Parathyroid adenoma (tissue), 2 donors: ENCODE measurements around the gene LIPT2.

Source experiments
- H2AFZ ChIP-seq: fragments of 300-600 bp; sonication (generic); one replicate; pipeline ENCODE4 v1.7.0; 2017; ENCODE audit warnings: antibody characterized with exemption, mild to moderate bottlenecking
- H3K27ac ChIP-seq: fragments of 300-600 bp; sonication (generic); one replicate; pipeline ENCODE4 v1.7.0; 2017
- H3K27me3 ChIP-seq: fragments of 300-600 bp; sonication (generic); one replicate; pipeline ENCODE4 v1.7.0; 2017; ENCODE audit warnings: low read length; ENCODE audit not compliant: control insufficient read depth, insufficient read depth
- H3K36me3 ChIP-seq: fragments of 300-600 bp; sonication (generic); one replicate; pipeline ENCODE4 v1.7.0; 2017; ENCODE audit warnings: low read length; ENCODE audit not compliant: control insufficient read depth, insufficient read depth
- H3K4me1 ChIP-seq: fragments of 300-600 bp; sonication (generic); one replicate; pipeline ENCODE4 v1.7.0; 2017; ENCODE audit warnings: control low read depth
- H3K4me2 ChIP-seq: fragments of 300-600 bp; sonication (generic); one replicate; pipeline ENCODE4 v1.7.0; 2017; ENCODE audit warnings: low read length
- H3K4me3 ChIP-seq: fragments of 300-600 bp; sonication (generic); one replicate; pipeline ENCODE4 v1.7.0; 2017; ENCODE audit warnings: low read depth, low read length
- H3K79me2 ChIP-seq: fragments of 300-600 bp; sonication (generic); one replicate; pipeline ENCODE4 v1.7.0; 2017; ENCODE audit warnings: control low read depth
- H3K9ac ChIP-seq: fragments of 300-600 bp; sonication (generic); one replicate; pipeline ENCODE4 v1.7.0; 2017; ENCODE audit warnings: mild to moderate bottlenecking
- H3K9me3 ChIP-seq: fragments of 300-600 bp; sonication (generic); one replicate; pipeline ENCODE4 v1.7.0; 2017; ENCODE audit warnings: low read length; ENCODE audit not compliant: control insufficient read depth
- TF ChIP-seq, protein P1 (sequence below): fragments of 300-600 bp; sonication (generic); IDR thresholded peaks from one replicate; pipeline ENCODE4 v1.7.0; 2017; ENCODE audit warnings: antibody characterized with exemption, mild to moderate bottlenecking
- donor health status: primary hyperparathyroidism.

The LIPT2 gene

GRCh38 chr11:74465291-74465708, 28.2 kb downstream of the LIPT2 start:
- Histone ChIP-seq H3K4me2 (no peak overlapping the region), H3K27ac (no peak overlapping the region), H3K27me3 (no peaks in the 10 kb centered on the region), H3K4me1 (no peaks in the 10 kb centered on the region), H3K9me3 (no peaks in the 10 kb centered on the region), H3K4me3 (no peak overlapping the region), H3K79me2 (no peaks in the 10 kb centered on the region), H3K9ac (no peak overlapping the region), H2AFZ (no peak overlapping the region), H3K36me3 (no peaks in the 10 kb centered on the region)
- TF ChIP-seq, protein P1, sequence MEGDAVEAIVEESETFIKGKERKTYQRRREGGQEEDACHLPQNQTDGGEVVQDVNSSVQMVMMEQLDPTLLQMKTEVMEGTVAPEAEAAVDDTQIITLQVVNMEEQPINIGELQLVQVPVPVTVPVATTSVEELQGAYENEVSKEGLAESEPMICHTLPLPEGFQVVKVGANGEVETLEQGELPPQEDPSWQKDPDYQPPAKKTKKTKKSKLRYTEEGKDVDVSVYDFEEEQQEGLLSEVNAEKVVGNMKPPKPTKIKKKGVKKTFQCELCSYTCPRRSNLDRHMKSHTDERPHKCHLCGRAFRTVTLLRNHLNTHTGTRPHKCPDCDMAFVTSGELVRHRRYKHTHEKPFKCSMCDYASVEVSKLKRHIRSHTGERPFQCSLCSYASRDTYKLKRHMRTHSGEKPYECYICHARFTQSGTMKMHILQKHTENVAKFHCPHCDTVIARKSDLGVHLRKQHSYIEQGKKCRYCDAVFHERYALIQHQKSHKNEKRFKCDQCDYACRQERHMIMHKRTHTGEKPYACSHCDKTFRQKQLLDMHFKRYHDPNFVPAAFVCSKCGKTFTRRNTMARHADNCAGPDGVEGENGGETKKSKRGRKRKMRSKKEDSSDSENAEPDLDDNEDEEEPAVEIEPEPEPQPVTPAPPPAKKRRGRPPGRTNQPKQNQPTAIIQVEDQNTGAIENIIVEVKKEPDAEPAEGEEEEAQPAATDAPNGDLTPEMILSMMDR = no peak

- Histone ChIP-seq H3K27me3 (no peaks in the 10 kb centered on the region), H3K9ac (no peak overlapping the region), H3K4me1 (no peaks in the 10 kb centered on the region), H3K27ac (no peak overlapping the region), H3K9me3 (no peaks in the 10 kb centered on the region), H3K4me3 (no peak overlapping the region), H3K4me2 (no peak overlapping the region), H3K36me3 (no peaks in the 10 kb centered on the region), H3K79me2 (no peaks in the 10 kb centered on the region), H2AFZ (no peak overlapping the region)
- TF ChIP-seq, protein P1 = no peak
Observed at GRCh38 chr11:74464746-74465145, 28.8 kb downstream of the LIPT2 start.

GRCh38 chr11:74463216-74463615, 30.3 kb downstream of the LIPT2 start:
- no peak overlapping the region for H3K9ac ChIP-seq
- H3K79me2 ChIP-seq = no peaks in the 10 kb centered on the region
- H3K9me3 ChIP-seq = no peaks in the 10 kb centered on the region
- H2AFZ ChIP-seq = no peak overlapping the region
- no peaks in the 10 kb centered on the region for H3K27me3 ChIP-seq
- no peaks in the 10 kb centered on the region for H3K36me3 ChIP-seq
- TF ChIP-seq, protein P1 = no peak
- no peak overlapping the region for H3K4me3 ChIP-seq
- H3K27ac ChIP-seq = no peak overlapping the region
- no peak overlapping the region for H3K4me2 ChIP-seq
- H3K4me1 ChIP-seq = no peaks in the 10 kb centered on the region

GRCh38 chr11:74462631-74463030, 30.9 kb downstream of the LIPT2 start:
- no peak overlapping the region for H3K27ac ChIP-seq
- no peaks in the 10 kb centered on the region for H3K36me3 ChIP-seq

GRCh38 chr11:74462009-74462408, 31.5 kb downstream of the LIPT2 start:
- no peak overlapping the region for H3K9ac ChIP-seq

More at GRCh38 chr11:74462631-74463030, 30.9 kb downstream of the LIPT2 start:
- no peaks in the 10 kb centered on the region for H3K27me3 ChIP-seq
- no peak overlapping the region for H3K4me3 ChIP-seq
- no peaks in the 10 kb centered on the region for H3K9me3 ChIP-seq
- no peaks in the 10 kb centered on the region for H3K4me1 ChIP-seq
- TF ChIP-seq, protein P1 = no peak
- no peak overlapping the region for H2AFZ ChIP-seq
- no peak overlapping the region for H3K4me2 ChIP-seq
- no peaks in the 10 kb centered on the region for H3K79me2 ChIP-seq
- H3K9ac ChIP-seq = no peak overlapping the region

More at GRCh38 chr11:74462009-74462408, 31.5 kb downstream of the LIPT2 start:
- H3K79me2 ChIP-seq = no peaks in the 10 kb centered on the region
- no peaks in the 10 kb centered on the region for H3K9me3 ChIP-seq
- no peak overlapping the region for H3K27ac ChIP-seq
- no peaks in the 10 kb centered on the region for H3K27me3 ChIP-seq
- TF ChIP-seq, protein P1 = no peak
- H3K4me2 ChIP-seq = no peak overlapping the region
- no peaks in the 10 kb centered on the region for H3K4me1 ChIP-seq
- no peaks in the 10 kb centered on the region for H3K36me3 ChIP-seq
- H3K4me3 ChIP-seq = no peak overlapping the region
- H2AFZ ChIP-seq = no peak overlapping the region
